ENCODE data around the gene ASIC3. TPM values are rescaled to one million over a fixed set of nuclear protein-coding genes. Genes with fewer than 3 reads are reported as not detected.

The ASIC3 gene
- total RNA-seq, 2 donors from 2014 or later: 2.5 to 3.0 TPM

GRCh38 chr7:151068069-151068773 lies 19.9 kb downstream of the ASIC3 start:
- Histone ChIP-seq H3K27me3 (ENCODE audit: control insufficient read depth, insufficient read depth, low read length, poor library complexity, severe bottlenecking) (no peaks in the 10 kb centered on the region), H3K27ac (ENCODE audit: low read depth, low read length) (no peak overlapping the region), H3K9ac (ENCODE audit: extremely low read depth, low read length, poor library complexity, severe bottlenecking) (no peak overlapping the region), H3K9me3 (ENCODE audit: control insufficient read depth, low read length) (no peaks in the 10 kb centered on the region), H3K4me3 (ENCODE audit: low read length) (no peak overlapping the region), H3K4me1 (ENCODE audit: control insufficient read depth, insufficient read depth, low read length) (peaks cover 3% of the 10 kb centered on the region), H3K36me3 (ENCODE audit: control insufficient read depth, insufficient read depth, low read length) (peaks cover 64% of the 10 kb centered on the region)
- peak overlapping the region; percentile 82 for H3K27ac Mint-ChIP-seq
- no peak overlapping the region for H3K4me3 Mint-ChIP-seq
- peak; percentile 69 for DNase-seq
- peaks cover 4% of the 10 kb centered on the region for H3K4me1 Mint-ChIP-seq
- 79 to 82% methylated on average over 12 of the region's 12 CpGs for WGBS, 2 experiments (ENCODE audit: insufficient coverage in 1 of 2, insufficient read length in 1 of 2)
- peaks cover 55% of the 10 kb centered on the region for H3K36me3 Mint-ChIP-seq (ENCODE audit: low read depth)
- TF ChIP-seq, protein P1, sequence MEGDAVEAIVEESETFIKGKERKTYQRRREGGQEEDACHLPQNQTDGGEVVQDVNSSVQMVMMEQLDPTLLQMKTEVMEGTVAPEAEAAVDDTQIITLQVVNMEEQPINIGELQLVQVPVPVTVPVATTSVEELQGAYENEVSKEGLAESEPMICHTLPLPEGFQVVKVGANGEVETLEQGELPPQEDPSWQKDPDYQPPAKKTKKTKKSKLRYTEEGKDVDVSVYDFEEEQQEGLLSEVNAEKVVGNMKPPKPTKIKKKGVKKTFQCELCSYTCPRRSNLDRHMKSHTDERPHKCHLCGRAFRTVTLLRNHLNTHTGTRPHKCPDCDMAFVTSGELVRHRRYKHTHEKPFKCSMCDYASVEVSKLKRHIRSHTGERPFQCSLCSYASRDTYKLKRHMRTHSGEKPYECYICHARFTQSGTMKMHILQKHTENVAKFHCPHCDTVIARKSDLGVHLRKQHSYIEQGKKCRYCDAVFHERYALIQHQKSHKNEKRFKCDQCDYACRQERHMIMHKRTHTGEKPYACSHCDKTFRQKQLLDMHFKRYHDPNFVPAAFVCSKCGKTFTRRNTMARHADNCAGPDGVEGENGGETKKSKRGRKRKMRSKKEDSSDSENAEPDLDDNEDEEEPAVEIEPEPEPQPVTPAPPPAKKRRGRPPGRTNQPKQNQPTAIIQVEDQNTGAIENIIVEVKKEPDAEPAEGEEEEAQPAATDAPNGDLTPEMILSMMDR (conservative IDR thresholded peaks at IDR 0.05): no peak
- no peaks in the 10 kb centered on the region for H3K27me3 Mint-ChIP-seq (ENCODE audit: insufficient read depth)
- no peaks in the 10 kb centered on the region for H3K9me3 Mint-ChIP-seq

DNA sequence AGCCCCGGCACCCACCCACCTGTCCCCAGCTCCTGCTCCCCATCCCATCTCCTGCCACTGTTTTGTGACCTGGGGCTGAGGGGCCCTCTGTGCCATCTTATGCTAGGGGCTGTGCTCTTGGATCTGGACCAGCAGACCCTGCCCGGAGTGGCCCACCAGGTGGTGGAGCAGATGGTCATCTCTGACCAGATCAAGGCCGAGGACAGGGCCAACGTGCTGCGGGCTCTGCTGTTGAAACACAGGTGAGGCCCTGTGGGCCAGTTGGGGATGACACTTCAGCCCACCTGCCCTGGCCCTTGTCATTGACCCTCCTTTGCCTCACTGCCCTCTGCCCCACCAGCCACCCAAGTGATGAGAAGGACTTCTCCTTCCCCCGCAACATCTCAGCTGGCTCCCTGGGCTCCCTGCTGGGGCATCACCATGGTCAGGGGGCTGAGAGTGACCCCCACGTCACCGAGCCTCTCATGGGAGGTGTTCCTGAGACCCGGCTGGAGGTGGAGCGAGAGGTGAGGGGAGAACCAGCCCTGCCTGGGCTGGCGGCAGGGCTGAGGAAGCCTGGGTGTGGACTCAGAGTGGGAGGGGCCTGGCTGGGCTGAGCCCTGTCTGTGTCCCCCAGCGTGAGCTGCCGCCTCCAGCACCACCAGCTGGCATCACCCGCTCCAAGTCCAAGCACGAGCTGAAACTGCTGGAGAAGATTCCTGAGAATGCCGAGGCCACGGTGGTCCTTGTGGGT lies 21.7 kb downstream of the ASIC3 start:
- Histone ChIP-seq H3K4me1 (ENCODE audit: control insufficient read depth, insufficient read depth, low read length) (no peaks in the 10 kb centered on the region), H3K27ac (ENCODE audit: low read depth, low read length) (no peak overlapping the region), H3K9me3 (ENCODE audit: control insufficient read depth, low read length) (no peaks in the 10 kb centered on the region), H3K4me3 (ENCODE audit: low read length) (no peak overlapping the region), H3K36me3 (ENCODE audit: control insufficient read depth, insufficient read depth, low read length) (peaks cover 67% of the 10 kb centered on the region), H3K9ac (ENCODE audit: extremely low read depth, low read length, poor library complexity, severe bottlenecking) (no peak overlapping the region), H3K27me3 (ENCODE audit: control insufficient read depth, insufficient read depth, low read length, poor library complexity, severe bottlenecking) (no peaks in the 10 kb centered on the region)
- WGBS, 2 experiments (ENCODE audit: insufficient coverage in 1 of 2, insufficient read length in 1 of 2): 94 to 95% methylated on average over 9 to 17 of the region's 17 CpGs
- Mint-ChIP-seq H3K4me3 (no peak overlapping the region), H3K36me3 (ENCODE audit: low read depth) (peaks cover 57% of the 10 kb centered on the region), H3K9me3 (no peaks in the 10 kb centered on the region), H3K27ac (no peak overlapping the region), H3K4me1 (no peaks in the 10 kb centered on the region), H3K27me3 (ENCODE audit: insufficient read depth) (no peaks in the 10 kb centered on the region)
- DNase-seq: no peak
- TF ChIP-seq, protein P1 (conservative IDR thresholded peaks at IDR 0.05): no peak

GRCh38 chr7:151070574-151070960 lies 22.2 kb downstream of the ASIC3 start:
- H3K4me3 ChIP-seq (ENCODE audit: low read length): no peak overlapping the region
- DNase-seq: no peak
- Mint-ChIP-seq H3K4me3 (no peak overlapping the region), H3K27ac (no peak overlapping the region), H3K9me3 (no peaks in the 10 kb centered on the region), H3K36me3 (ENCODE audit: low read depth) (peaks cover 54% of the 10 kb centered on the region), H3K27me3 (ENCODE audit: insufficient read depth) (no peaks in the 10 kb centered on the region), H3K4me1 (peaks cover 3% of the 10 kb centered on the region)
- no peaks in the 10 kb centered on the region for H3K4me1 ChIP-seq (ENCODE audit: control insufficient read depth, insufficient read depth, low read length)
- no peak overlapping the region for H3K9ac ChIP-seq (ENCODE audit: extremely low read depth, low read length, poor library complexity, severe bottlenecking)
- H3K27me3 ChIP-seq (ENCODE audit: control insufficient read depth, insufficient read depth, low read length, poor library complexity, severe bottlenecking): no peaks in the 10 kb centered on the region
- H3K27ac ChIP-seq (ENCODE audit: low read depth, low read length): no peak overlapping the region
- TF ChIP-seq, protein P1 (conservative IDR thresholded peaks at IDR 0.05): no peak
- no peaks in the 10 kb centered on the region for H3K9me3 ChIP-seq (ENCODE audit: control insufficient read depth, low read length)
- WGBS, 2 experiments (ENCODE audit: insufficient coverage in 1 of 2, insufficient read length in 1 of 2): 96 to 98% methylated on average over 11 to 15 of the region's 15 CpGs
- H3K36me3 ChIP-seq (ENCODE audit: control insufficient read depth, insufficient read depth, low read length): peaks cover 61% of the 10 kb centered on the region

Measured in endodermal cell (in vitro differentiated cells).